T-helper 1 cell treated with Interleukin-12 subunit alpha and Interleukin-12 subunit beta and Interleukin-4 antibody, amounts not matched to agents 30 μg/mL and 1 μg/mL, for 36 hours (primary cell): ENCODE data around the gene ADCY2.

Experiments used
- H3K27ac Mint-ChIP-seq: one replicate; pipeline ENCODE4 v1.8.0; 2021; ENCODE audit warnings: mild to moderate bottlenecking, mixed read lengths
- H3K27me3 Mint-ChIP-seq: one replicate; pipeline ENCODE4 v1.8.0; 2021; ENCODE audit warnings: low read depth, mixed read lengths
- H3K36me3 Mint-ChIP-seq: one replicate; pipeline ENCODE4 v1.8.0; 2021; ENCODE audit warnings: low read depth, mixed read lengths
- H3K4me1 Mint-ChIP-seq: one replicate; pipeline ENCODE4 v1.8.0; 2021; ENCODE audit warnings: low read depth, mixed read lengths
- H3K4me3 Mint-ChIP-seq: one replicate; pipeline ENCODE4 v1.8.0; 2021; ENCODE audit warnings: mild to moderate bottlenecking, moderate library complexity, mixed read lengths
- H3K9me3 Mint-ChIP-seq: one replicate; pipeline ENCODE4 v1.8.0; 2021; ENCODE audit warnings: mixed read lengths

Gene ADCY2

GRCh38 chr5:7537573-7537972 lies 141.6 kb downstream of the ADCY2 start:
- no peaks in the 10 kb centered on the region for H3K4me1 Mint-ChIP-seq
- H3K4me3 Mint-ChIP-seq, result no peak overlapping the region
- no peaks in the 10 kb centered on the region for H3K27me3 Mint-ChIP-seq
- H3K27ac Mint-ChIP-seq, result no peak overlapping the region
- H3K9me3 Mint-ChIP-seq, result peaks cover 5% of the 10 kb centered on the region
- H3K36me3 Mint-ChIP-seq, result no peaks in the 10 kb centered on the region

GRCh38 chr5:7539571-7539970 lies 143.6 kb downstream of the ADCY2 start:
- H3K9me3 Mint-ChIP-seq, result no peaks in the 10 kb centered on the region
- H3K27ac Mint-ChIP-seq, result no peak overlapping the region
- no peaks in the 10 kb centered on the region for H3K36me3 Mint-ChIP-seq
- no peaks in the 10 kb centered on the region for H3K4me1 Mint-ChIP-seq
- no peaks in the 10 kb centered on the region for H3K27me3 Mint-ChIP-seq
- no peak overlapping the region for H3K4me3 Mint-ChIP-seq

- Mint-ChIP-seq H3K27me3 (no peaks in the 10 kb centered on the region), H3K4me1 (no peaks in the 10 kb centered on the region), H3K9me3 (no peaks in the 10 kb centered on the region), H3K36me3 (no peaks in the 10 kb centered on the region), H3K27ac (no peak overlapping the region), H3K4me3 (no peak overlapping the region)
Measured at GRCh38 chr5:7540736-7541485, 145.0 kb downstream of the ADCY2 start.

- no peaks in the 10 kb centered on the region for H3K4me1 Mint-ChIP-seq
- no peak overlapping the region for H3K27ac Mint-ChIP-seq
- no peak overlapping the region for H3K4me3 Mint-ChIP-seq
- H3K27me3 Mint-ChIP-seq, result no peaks in the 10 kb centered on the region
- no peaks in the 10 kb centered on the region for H3K9me3 Mint-ChIP-seq
- H3K36me3 Mint-ChIP-seq, result no peaks in the 10 kb centered on the region
Measured at GRCh38 chr5:7541898-7542297, 146.0 kb downstream of the ADCY2 start.

GRCh38 chr5:7546555-7546954 lies 150.6 kb downstream of the ADCY2 start:
- H3K4me3 Mint-ChIP-seq, result no peak overlapping the region
- no peaks in the 10 kb centered on the region for H3K4me1 Mint-ChIP-seq
- no peak overlapping the region for H3K27ac Mint-ChIP-seq
- no peaks in the 10 kb centered on the region for H3K27me3 Mint-ChIP-seq
- H3K36me3 Mint-ChIP-seq, result no peaks in the 10 kb centered on the region
- no peaks in the 10 kb centered on the region for H3K9me3 Mint-ChIP-seq

GRCh38 chr5:7548596-7548995 lies 152.7 kb downstream of the ADCY2 start:
- no peaks in the 10 kb centered on the region for H3K4me1 Mint-ChIP-seq
- H3K4me3 Mint-ChIP-seq, result no peak overlapping the region
- no peaks in the 10 kb centered on the region for H3K27me3 Mint-ChIP-seq
- no peaks in the 10 kb centered on the region for H3K36me3 Mint-ChIP-seq
- H3K9me3 Mint-ChIP-seq, result no peaks in the 10 kb centered on the region
- H3K27ac Mint-ChIP-seq, result no peak overlapping the region

- no peaks in the 10 kb centered on the region for H3K36me3 Mint-ChIP-seq
- H3K27me3 Mint-ChIP-seq, result no peaks in the 10 kb centered on the region
- H3K4me3 Mint-ChIP-seq, result no peak overlapping the region
- no peaks in the 10 kb centered on the region for H3K9me3 Mint-ChIP-seq
- no peak overlapping the region for H3K27ac Mint-ChIP-seq
- no peaks in the 10 kb centered on the region for H3K4me1 Mint-ChIP-seq
Measured at GRCh38 chr5:7565559-7565958, 169.6 kb downstream of the ADCY2 start.

- no peak overlapping the region for H3K27ac Mint-ChIP-seq
- no peaks in the 10 kb centered on the region for H3K27me3 Mint-ChIP-seq
- no peaks in the 10 kb centered on the region for H3K9me3 Mint-ChIP-seq
- H3K36me3 Mint-ChIP-seq, result no peaks in the 10 kb centered on the region
- no peaks in the 10 kb centered on the region for H3K4me1 Mint-ChIP-seq
- no peak overlapping the region for H3K4me3 Mint-ChIP-seq
Measured at GRCh38 chr5:7576023-7576715, 180.2 kb downstream of the ADCY2 start.

- H3K4me1 Mint-ChIP-seq, result no peaks in the 10 kb centered on the region
- no peak overlapping the region for H3K4me3 Mint-ChIP-seq
- no peaks in the 10 kb centered on the region for H3K9me3 Mint-ChIP-seq
- H3K36me3 Mint-ChIP-seq, result no peaks in the 10 kb centered on the region
- H3K27me3 Mint-ChIP-seq, result no peaks in the 10 kb centered on the region
- H3K27ac Mint-ChIP-seq, result no peak overlapping the region
Measured at GRCh38 chr5:7577381-7577780, 181.4 kb downstream of the ADCY2 start.

GRCh38 chr5:7578071-7578470 lies 182.1 kb downstream of the ADCY2 start:
- H3K27ac Mint-ChIP-seq, result no peak overlapping the region
- H3K4me3 Mint-ChIP-seq, result no peak overlapping the region
- no peaks in the 10 kb centered on the region for H3K36me3 Mint-ChIP-seq
- H3K4me1 Mint-ChIP-seq, result no peaks in the 10 kb centered on the region
- no peaks in the 10 kb centered on the region for H3K9me3 Mint-ChIP-seq
- no peaks in the 10 kb centered on the region for H3K27me3 Mint-ChIP-seq

GRCh38 chr5:7584749-7585148 lies 188.8 kb downstream of the ADCY2 start:
- Mint-ChIP-seq H3K4me1 (no peaks in the 10 kb centered on the region), H3K27me3 (no peaks in the 10 kb centered on the region), H3K27ac (no peak overlapping the region), H3K9me3 (no peaks in the 10 kb centered on the region), H3K4me3 (no peak overlapping the region), H3K36me3 (no peaks in the 10 kb centered on the region)

- Mint-ChIP-seq H3K9me3 (no peaks in the 10 kb centered on the region), H3K4me1 (no peaks in the 10 kb centered on the region), H3K27me3 (no peaks in the 10 kb centered on the region), H3K36me3 (no peaks in the 10 kb centered on the region), H3K27ac (no peak overlapping the region), H3K4me3 (no peak overlapping the region)
Measured at GRCh38 chr5:7585807-7586206, 189.9 kb downstream of the ADCY2 start.

GRCh38 chr5:7586480-7586879 lies 190.5 kb downstream of the ADCY2 start:
- Mint-ChIP-seq H3K9me3 (no peaks in the 10 kb centered on the region), H3K4me1 (no peaks in the 10 kb centered on the region), H3K27ac (no peak overlapping the region), H3K36me3 (no peaks in the 10 kb centered on the region), H3K27me3 (no peaks in the 10 kb centered on the region), H3K4me3 (no peak overlapping the region)

GRCh38 chr5:7589800-7590199 lies 193.9 kb downstream of the ADCY2 start:
- no peaks in the 10 kb centered on the region for H3K9me3 Mint-ChIP-seq
- H3K4me1 Mint-ChIP-seq, result no peaks in the 10 kb centered on the region
- no peak overlapping the region for H3K4me3 Mint-ChIP-seq
- H3K27ac Mint-ChIP-seq, result no peak overlapping the region
- H3K27me3 Mint-ChIP-seq, result no peaks in the 10 kb centered on the region
- no peaks in the 10 kb centered on the region for H3K36me3 Mint-ChIP-seq

- Mint-ChIP-seq H3K4me3 (no peak overlapping the region), H3K9me3 (no peaks in the 10 kb centered on the region), H3K27ac (no peak overlapping the region), H3K36me3 (no peaks in the 10 kb centered on the region), H3K27me3 (no peaks in the 10 kb centered on the region), H3K4me1 (no peaks in the 10 kb centered on the region)
Measured at GRCh38 chr5:7592910-7593309, 197.0 kb downstream of the ADCY2 start.
